Adrenal gland (tissue), 12 donors: ENCODE measurements around the gene NPRL2. TPM values are rescaled to one million over a fixed set of nuclear protein-coding genes. Genes with fewer than 3 reads are reported as not detected.
A peak's percentile ranks its signal among the peaks of the same experiment; 100 is the strongest.

ENCODE experiments used
- DNase-seq, 7 donors: peaks; one replicate each; pipeline ENCODE4 v3.0.0-alpha.2; 2019 to 2020
- H3K27ac ChIP-seq, 5 donors: fragments of 200-600 bp; sonication (generic) in 4 of 5; 1 replicate in 3 of 5; 2 replicates in 2 of 5; pipeline versions ENCODE4 v1.5.1 to v1.8.0; 2016 to 2020; ENCODE audit warnings: mild to moderate bottlenecking in 1 of 5
- H3K27me3 ChIP-seq: fragments of 200-600 bp; 2 replicates; pipeline ENCODE4 v1.8.0; 2021
- H3K36me3 ChIP-seq, 2 donors: fragments of 200-600 bp; replicated peaks in 1 of 2; 1 replicate in 1 of 2; 2 replicates in 1 of 2; pipeline versions ENCODE4 v1.5.1 to v1.8.0; 2018 to 2022
- H3K4me1 ChIP-seq, 2 donors: fragments of 200-600 bp; replicated peaks in 1 of 2; 1 replicate in 1 of 2; 2 replicates in 1 of 2; pipeline versions ENCODE4 v1.5.1 to v1.8.0; 2018 to 2021
- H3K4me3 ChIP-seq, 4 donors: fragments of 200-600 bp; sonication (generic) in 3 of 4; one replicate each; pipeline ENCODE4 v1.5.1; 2016 to 2018
- H3K9me3 ChIP-seq, 3 donors: fragments of 200-600 bp; sonication (generic) in 1 of 3; replicated peaks in 1 of 3; 1 replicate in 2 of 3; 2 replicates in 1 of 3; pipeline versions ENCODE4 v1.5.1 to v1.8.0; 2016 to 2021
- POLR2A ChIP-seq, 2 donors: fragments of 450-650 bp; IDR thresholded peaks; one replicate each; pipeline ENCODE4 v1.6.1; 2017; ENCODE audit warnings: antibody characterized with exemption in 2 of 2, mild to moderate bottlenecking in 2 of 2, moderate library complexity in 1 of 2
- WGBS, 4 donors: extraction: QIAGEN DNeasy Blood & Tissue Kit in 2 of 4; methylation state at CpG; one replicate each; pipeline versions ENCODE4 v1.1.5 to v1.1.7; 2013 to 2017; 5-methylcytosine and 5-hydroxymethylcytosine counted together
- intact Hi-C, 2 donors: fragments of 100-400 bp; cut with DNase I; formaldehyde crosslinking; loops; one replicate each; pipeline versions ENCODE4 v1.14.1 to v1.15.0; 2022 to 2023
- polyA plus RNA-seq, 3 donors: library from polyadenylated mRNA; stranded (reverse); fragments of 200-250 nt in 2 of 3; fragments of 350-450 nt in 1 of 3; fragmentation: Illumina TruSeq in 1 of 3; extraction: RNeasy Lipid Tissue Mini Kit (QIAGEN cat#74804) in 1 of 3; gene quantifications; one replicate each; pipeline ENCODE4 v1.2.3, GENCODE V29; 2013 to 2014
- total RNA-seq, 9 donors: library from RNA; depleted of rRNA in 4 of 9; stranded (reverse); fragments of >200 nt in 4 of 9; fragments of 120-200 nt in 1 of 9; fragmentation: NEBNext Ultra II Directional in 1 of 9; extraction: Animal tissue kit (Norgen Biotek cat#: 25700) in 1 of 9; gene quantifications; one replicate each; pipeline versions ENCODE4 v1.1.0 to v1.2.4, GENCODE V29; 2013 to 2023
- TF ChIP-seq, protein P1 (sequence below), 6 experiments: fragments of 450-650 bp in 4 of 6; fragments of 200-600 bp in 2 of 6; sonication (generic) in 1 of 6; IDR thresholded peaks; 1 replicate in 5 of 6; 2 replicates in 1 of 6; pipeline versions ENCODE4 v1.5.1 to v1.8.0; 2016 to 2021; ENCODE audit warnings: antibody characterized with exemption in 6 of 6, mild to moderate bottlenecking in 2 of 6, moderate library complexity in 1 of 6
- donor health status: healthy with polysubstance abuse.
- donor health status: Bipolar disorder and iron deficiency.
- donor health status: DM: yes; HTN: yes; CAD: no.
- donor health status: DM: no; HTN: no; CAD: no.
- donor health status: DM: no; HTN: no; CAD: no.
- donor health status: DM: yes; HTN: yes; CAD: no.

Gene NPRL2
- total and polyA plus RNA-seq, 12 donors: 16.9 to 57.9 (median 26.3) TPM

DNA sequence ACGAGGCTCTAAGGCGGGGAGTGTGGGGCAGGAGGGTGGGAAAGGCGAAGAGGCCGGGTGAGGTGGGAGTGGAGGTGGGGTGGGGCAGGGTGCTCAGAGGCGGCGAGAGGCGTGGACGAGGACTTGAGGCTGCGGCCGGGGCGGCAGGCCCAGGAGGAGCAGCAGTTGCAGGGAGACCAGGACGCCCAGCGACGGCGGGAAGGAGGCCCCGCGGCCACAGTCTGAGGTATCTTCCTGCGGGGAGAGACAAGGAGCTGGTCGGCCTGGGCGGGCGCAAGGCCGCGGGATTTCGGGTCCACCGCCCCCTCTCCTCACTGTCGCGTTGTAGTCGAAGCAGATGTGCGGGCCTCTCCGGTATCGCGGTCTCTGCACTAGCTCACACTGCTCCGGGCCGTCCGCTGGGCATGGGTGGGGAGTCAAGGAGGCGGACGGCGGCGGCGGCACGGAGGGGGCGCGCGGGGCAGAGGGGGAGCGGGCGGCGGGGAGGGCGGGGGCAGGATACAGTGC, 14.1 kb upstream of the NPRL2 start:
- intact Hi-C loops: no loop called here
- DNase-seq: peak in 1 of 7 donors; percentile 48

DNA sequence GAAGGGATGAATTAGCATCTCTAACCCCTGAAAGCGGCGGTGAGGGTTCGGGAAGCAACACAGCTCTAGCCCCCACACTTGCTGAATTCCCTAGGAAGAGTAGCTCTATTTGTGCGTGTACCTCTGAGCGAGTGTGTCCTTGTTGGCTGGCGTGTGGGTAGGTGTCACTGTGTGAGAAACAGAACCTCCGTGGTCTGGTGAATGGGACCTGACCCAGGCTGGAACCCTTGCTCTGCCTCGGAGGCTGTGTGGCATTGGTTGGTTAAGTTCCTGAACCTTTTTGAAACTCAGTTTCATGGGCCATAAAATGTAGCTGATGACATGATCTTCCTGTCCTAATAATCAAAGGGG, 9.2 kb upstream of the NPRL2 start:
- WGBS, 4 donors: 13 to 29% (median 17%) methylated on average over 5 to 8 of the region's 8 CpGs
- Histone ChIP-seq H3K36me3 (peaks cover 0 to 9% of the 10 kb centered on the region in 2 donors), H3K27me3 (no peaks in the 10 kb centered on the region), H3K4me3 (peak overlapping the region in 1 of 4 donors; percentile 75), H3K9me3 (no peaks in the 10 kb centered on the region), H3K27ac (no peak overlapping the region), H3K4me1 (peaks cover 37 to 45% of the 10 kb centered on the region in 2 donors)
- no peak for DNase-seq
- intact Hi-C loops: no loop called here
- no peak for TF ChIP-seq POLR2A (IDR thresholded peaks at IDR 0.05)
- TF ChIP-seq, protein P1, sequence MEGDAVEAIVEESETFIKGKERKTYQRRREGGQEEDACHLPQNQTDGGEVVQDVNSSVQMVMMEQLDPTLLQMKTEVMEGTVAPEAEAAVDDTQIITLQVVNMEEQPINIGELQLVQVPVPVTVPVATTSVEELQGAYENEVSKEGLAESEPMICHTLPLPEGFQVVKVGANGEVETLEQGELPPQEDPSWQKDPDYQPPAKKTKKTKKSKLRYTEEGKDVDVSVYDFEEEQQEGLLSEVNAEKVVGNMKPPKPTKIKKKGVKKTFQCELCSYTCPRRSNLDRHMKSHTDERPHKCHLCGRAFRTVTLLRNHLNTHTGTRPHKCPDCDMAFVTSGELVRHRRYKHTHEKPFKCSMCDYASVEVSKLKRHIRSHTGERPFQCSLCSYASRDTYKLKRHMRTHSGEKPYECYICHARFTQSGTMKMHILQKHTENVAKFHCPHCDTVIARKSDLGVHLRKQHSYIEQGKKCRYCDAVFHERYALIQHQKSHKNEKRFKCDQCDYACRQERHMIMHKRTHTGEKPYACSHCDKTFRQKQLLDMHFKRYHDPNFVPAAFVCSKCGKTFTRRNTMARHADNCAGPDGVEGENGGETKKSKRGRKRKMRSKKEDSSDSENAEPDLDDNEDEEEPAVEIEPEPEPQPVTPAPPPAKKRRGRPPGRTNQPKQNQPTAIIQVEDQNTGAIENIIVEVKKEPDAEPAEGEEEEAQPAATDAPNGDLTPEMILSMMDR (IDR thresholded peaks at IDR 0.05): no peak

More for the DNA sequence above, 14.1 kb upstream of the NPRL2 start:
- Histone ChIP-seq H3K4me1 (peaks cover 6 to 9% of the 10 kb centered on the region in 2 donors), H3K36me3 (no peaks in the 10 kb centered on the region), H3K27me3 (no peaks in the 10 kb centered on the region), H3K9me3 (no peaks in the 10 kb centered on the region), H3K4me3 (peak overlapping the region in 2 of 4 donors; percentile 36 to 60), H3K27ac (peak overlapping the region in 1 of 5 donors; percentile 32)
- TF ChIP-seq, protein P1 (IDR thresholded peaks at IDR 0.05): no peak
- TF ChIP-seq POLR2A (IDR thresholded peaks at IDR 0.05): no peak
- 6 to 64% (median 19%) methylated on average over 10 to 48 of the region's 48 CpGs for WGBS, 4 donors

DNA sequence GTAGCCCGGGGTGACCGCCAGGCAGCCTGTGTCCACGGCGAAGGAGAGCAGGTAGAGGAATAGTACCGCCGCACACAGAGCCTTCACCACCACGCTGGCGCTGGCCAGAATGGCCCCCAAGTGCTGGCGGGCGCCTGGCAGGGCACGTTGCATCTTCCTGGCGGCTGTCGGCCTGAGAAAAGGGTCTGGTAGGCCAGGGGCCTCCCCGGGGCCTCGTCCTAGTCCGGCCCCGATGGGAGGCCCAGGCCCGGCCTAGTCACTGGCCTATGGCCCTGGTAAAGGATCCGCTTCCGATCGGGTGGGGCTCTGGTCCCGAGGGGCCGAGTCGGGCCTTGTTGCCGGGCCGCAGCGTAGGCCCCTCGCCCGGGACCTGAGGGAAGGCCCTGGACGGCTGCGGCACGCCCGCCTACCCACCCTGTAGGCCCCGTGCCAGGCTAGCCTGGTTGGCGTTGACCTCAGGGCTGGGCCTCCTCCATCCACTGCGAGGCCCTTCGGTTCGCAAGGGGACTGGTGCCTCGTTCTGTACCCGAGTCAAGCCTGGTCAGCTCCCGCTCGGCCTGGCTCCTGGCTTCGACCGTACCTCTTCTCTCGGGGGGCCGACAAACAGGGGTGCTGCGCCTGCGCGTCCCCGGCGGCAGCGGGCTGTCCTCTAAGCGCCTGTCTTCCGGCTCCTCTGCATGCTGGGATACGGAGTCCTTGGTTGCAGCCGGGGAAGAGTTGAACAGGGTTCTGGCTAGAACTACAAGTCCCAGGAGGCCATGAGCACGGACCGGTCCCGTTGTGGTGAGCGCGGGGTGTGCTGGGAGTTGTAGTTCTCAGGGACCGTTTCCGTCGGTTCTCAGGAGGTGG, 8.6 kb upstream of the NPRL2 start, which contains the start of gene TMEM115:
Gene TMEM115, minus strand, starts transcription at position 611 of the 849 bp plus-strand sequence. Its CDS starts 458 bp downstream, at position 153.
- H3K27me3 ChIP-seq: no peaks in the 10 kb centered on the region
- H3K4me1 ChIP-seq: peaks cover 32 to 40% of the 10 kb centered on the region in 2 donors
- peak within 1 kb of the TSS; percentile 31 to 85 (median 75) for H3K4me3 ChIP-seq
- intact Hi-C loops: no loop called here
- DNase-seq: peak; percentile 97 to 99 (median 98)
- no peaks in the 10 kb centered on the region for H3K9me3 ChIP-seq
- H3K36me3 ChIP-seq: peaks cover 0 to 15% of the 10 kb centered on the region in 2 donors
- TF ChIP-seq, protein P1 (IDR thresholded peaks at IDR 0.05): no peak
- TF ChIP-seq POLR2A (IDR thresholded peaks at IDR 0.05): peak; percentile 47 to 73
- 0 to 1% (median 0%) methylated on average over 8 to 64 of the region's 64 CpGs for WGBS, 4 donors
- peak within 1 kb of the TSS in 4 of 5 donors; percentile 68 to 91 (median 88) for H3K27ac ChIP-seq

DNA sequence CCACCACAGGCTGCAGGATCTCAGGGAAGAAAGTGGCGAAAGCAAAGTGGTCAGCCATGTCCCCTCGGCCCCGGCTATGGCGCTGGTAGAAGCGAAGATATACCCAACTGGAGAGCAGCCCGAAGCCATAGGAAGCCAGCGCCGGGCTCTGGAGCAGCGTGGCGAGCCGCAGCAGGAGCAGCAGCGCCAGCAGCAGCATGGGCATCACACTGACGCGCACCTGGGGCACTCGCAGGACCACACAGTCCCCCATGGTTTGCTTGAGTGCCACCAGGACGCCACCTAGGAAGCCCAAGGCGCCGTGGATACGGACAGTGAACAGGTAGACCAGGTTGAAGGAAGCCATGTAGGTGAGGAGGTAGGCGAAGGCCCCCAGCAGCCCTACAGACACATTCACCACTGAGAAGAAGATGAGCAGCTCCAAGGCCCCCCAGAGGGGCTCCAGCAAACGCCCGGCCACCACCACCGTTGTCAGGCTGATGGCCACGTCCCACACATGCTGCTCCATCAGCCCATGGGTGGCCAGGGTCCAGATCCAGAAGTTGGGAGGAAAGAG, 7.9 kb upstream of the NPRL2 start:
- peak overlapping the region in 3 of 5 donors; percentile 86 to 91 (median 89) for H3K27ac ChIP-seq
- intact Hi-C loops: no loop called here
- H3K27me3 ChIP-seq: no peaks in the 10 kb centered on the region
- no peak for DNase-seq
- peak overlapping the region; percentile 31 to 85 (median 75) for H3K4me3 ChIP-seq
- H3K4me1 ChIP-seq: peaks cover 32 to 40% of the 10 kb centered on the region in 2 donors
- no peak for TF ChIP-seq POLR2A (IDR thresholded peaks at IDR 0.05)
- TF ChIP-seq, protein P1 (IDR thresholded peaks at IDR 0.05): no peak
- WGBS, 4 donors: 31 to 45% (median 40%) methylated on average over 19 to 24 of the region's 24 CpGs
- peaks cover 0 to 22% of the 10 kb centered on the region in 2 donors for H3K36me3 ChIP-seq
- no peaks in the 10 kb centered on the region for H3K9me3 ChIP-seq
